Measurements from ENCODE around the gene FADD.

FADD gene

DNA sequence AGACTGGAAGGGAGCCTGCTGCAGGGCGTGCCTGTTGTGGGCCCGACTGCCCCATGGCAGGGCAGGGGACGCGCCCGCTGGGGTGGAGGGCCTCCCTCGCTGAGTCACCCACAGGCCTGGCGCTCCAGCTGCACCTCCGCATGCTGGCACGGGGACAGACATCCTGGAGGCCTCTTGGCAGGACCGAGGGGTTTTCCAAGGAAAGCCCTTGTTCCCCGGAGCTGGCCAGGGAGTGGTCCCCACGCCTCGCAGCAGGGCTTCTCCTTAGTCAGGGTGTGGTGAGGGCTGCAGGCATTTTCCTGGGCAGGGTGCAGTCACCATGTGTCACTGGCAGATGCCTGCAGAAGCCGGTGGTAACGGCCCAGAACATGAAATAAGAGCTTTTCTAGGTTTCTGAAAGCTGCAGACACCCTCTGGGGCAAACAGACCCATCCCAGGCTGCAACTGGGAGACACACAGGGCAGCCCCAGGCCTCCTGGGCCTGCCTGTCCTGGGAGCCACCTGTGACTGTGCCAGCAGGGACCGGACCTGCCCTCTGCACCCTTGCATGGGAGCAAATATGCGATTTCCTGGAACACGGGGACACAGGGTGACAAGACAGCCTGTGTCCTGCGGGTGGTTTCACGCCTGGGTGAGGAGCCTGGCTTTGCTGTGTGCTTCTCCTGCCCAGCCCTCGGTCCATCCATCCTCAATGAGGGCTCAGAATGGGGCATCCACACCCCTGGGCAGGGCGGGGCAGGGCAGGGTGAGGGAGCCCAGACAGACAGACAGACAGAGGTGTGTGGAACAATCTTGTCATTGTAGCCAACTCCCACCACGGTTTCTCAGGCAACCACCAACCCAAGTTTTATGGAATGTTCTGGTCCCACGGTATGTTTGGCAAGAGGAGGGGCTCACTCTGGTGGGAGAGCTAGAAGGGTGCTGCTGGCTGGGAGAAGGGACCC is 43.2 kb upstream of the FADD start:
- peak; percentile 8 for DNase-seq (ENCODE audit: low read depth)
- no peak overlapping the region for H3K4me3 ChIP-seq (replicated peaks; ENCODE audit: low read depth, low read length)
- TF ChIP-seq, protein P1, sequence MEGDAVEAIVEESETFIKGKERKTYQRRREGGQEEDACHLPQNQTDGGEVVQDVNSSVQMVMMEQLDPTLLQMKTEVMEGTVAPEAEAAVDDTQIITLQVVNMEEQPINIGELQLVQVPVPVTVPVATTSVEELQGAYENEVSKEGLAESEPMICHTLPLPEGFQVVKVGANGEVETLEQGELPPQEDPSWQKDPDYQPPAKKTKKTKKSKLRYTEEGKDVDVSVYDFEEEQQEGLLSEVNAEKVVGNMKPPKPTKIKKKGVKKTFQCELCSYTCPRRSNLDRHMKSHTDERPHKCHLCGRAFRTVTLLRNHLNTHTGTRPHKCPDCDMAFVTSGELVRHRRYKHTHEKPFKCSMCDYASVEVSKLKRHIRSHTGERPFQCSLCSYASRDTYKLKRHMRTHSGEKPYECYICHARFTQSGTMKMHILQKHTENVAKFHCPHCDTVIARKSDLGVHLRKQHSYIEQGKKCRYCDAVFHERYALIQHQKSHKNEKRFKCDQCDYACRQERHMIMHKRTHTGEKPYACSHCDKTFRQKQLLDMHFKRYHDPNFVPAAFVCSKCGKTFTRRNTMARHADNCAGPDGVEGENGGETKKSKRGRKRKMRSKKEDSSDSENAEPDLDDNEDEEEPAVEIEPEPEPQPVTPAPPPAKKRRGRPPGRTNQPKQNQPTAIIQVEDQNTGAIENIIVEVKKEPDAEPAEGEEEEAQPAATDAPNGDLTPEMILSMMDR (IDR thresholded peaks at IDR 0.05; ENCODE audit: low read length, missing control alignments) = no peak

DNA sequence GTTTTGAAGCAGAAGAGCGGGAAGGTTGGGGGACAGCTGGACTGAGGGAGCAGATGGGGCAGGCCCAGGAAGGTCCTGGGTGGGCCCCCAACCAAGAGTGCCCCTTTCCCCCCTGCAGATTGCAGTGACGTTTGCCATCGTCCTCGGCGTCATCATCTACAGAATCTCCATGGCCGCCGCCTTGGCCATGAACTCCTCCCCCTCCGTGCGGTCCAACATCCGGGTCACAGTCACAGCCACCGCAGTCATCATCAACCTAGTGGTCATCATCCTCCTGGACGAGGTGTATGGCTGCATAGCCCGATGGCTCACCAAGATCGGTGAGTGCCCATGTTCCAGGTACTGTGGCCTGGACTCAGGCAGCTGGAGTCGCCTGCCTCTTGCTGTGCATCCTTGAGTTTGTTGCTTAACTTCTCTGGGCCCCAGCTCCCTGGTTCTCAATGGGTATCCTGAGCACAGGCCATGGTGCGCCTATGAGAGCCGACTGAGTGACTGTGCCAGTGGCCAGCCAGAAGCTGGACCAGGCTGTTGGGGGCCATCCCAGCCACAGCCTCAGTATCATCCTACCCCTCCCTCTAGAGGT is 42.0 kb upstream of the FADD start:
- no peak for DNase-seq (ENCODE audit: low read depth)
- H3K4me3 ChIP-seq (replicated peaks; ENCODE audit: low read depth, low read length) = no peak overlapping the region
- TF ChIP-seq, protein P1 (IDR thresholded peaks at IDR 0.05; ENCODE audit: low read length, missing control alignments) = no peak

DNA sequence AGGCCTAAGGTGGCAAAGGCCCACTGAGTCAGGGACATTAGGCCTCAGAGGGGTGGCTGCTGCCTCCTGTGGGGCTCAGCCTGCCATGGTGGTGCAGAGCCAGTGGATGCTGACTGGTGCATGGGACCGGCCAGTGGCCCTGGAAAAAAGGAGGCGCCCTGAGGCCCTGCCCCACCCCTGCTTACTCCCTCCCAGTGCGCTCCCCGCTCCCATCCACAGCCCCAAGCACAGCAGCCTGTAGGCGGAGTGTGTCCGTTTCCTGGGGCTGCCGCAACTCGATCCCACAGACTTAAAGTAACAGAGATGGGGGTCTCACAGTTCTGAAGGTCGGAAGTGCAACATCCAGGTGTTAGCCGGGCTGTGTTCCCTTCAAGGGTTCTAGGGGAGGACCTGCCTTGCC is 38.4 kb upstream of the FADD start:
- TF ChIP-seq, protein P1 (IDR thresholded peaks at IDR 0.05; ENCODE audit: low read length, missing control alignments) = no peak
- no peak overlapping the region for H3K4me3 ChIP-seq (replicated peaks; ENCODE audit: low read depth, low read length)
- no peak for DNase-seq (ENCODE audit: low read depth)

DNA sequence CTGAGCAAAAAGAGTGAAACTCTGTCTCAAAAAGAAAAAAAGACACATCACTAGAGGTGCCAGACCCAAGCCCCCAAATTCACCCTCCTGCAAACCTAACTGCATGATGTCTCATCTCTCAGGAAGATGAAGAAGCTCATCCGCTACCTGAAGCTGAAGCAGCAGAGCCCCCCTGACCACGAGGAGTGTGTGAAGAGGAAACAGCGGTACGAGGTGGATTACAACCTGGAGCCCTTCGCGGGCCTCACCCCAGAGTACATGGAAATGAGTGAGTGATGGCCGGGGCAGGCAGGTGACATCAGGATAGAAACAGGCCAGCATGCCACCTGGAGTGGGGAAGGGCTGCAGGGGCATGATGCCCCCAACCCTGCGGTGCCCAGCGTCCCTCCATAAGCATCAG is 36.0 kb upstream of the FADD start:
- TF ChIP-seq, protein P1 (IDR thresholded peaks at IDR 0.05; ENCODE audit: low read length, missing control alignments) = no peak
- DNase-seq (ENCODE audit: low read depth) = no peak
- H3K4me3 ChIP-seq (replicated peaks; ENCODE audit: low read depth, low read length) = no peak overlapping the region

DNA sequence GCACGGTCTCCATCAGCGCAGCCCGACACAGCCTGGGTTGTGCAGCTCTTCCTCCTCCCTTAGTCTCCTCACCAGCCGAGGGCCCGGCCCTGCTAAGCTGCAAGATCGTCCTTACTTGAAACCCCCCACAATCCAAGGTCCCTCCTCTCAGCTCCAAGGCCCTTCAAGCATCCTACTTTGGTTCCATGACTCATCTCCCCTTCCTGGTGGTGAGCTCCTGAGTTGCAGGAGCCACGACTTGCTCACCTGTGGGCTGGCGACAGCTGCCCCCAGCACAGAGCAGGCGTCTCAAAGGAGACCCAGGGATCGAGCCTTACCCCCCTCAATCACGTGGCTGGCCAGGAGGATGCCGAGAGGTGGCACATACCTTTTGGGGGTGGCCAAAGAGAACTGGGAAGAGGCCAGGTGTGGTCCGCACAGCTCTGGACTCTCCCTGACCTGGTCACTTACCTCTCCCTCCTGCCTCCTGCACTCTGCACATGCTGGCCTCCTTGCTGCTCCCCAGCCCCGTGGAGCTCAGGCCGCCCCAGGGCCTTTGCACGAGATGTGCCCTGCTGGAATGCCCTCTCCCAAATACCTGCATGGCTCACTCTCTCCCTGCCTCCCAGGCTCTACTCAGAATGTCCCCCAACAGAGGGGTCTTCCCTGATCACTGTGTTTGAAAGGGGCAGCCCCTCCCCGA is 35.2 kb upstream of the FADD start:
- TF ChIP-seq, protein P1 (IDR thresholded peaks at IDR 0.05; ENCODE audit: low read length, missing control alignments) = no peak
- no peak overlapping the region for H3K4me3 ChIP-seq (replicated peaks; ENCODE audit: low read depth, low read length)
- no peak for DNase-seq (ENCODE audit: low read depth)

DNA sequence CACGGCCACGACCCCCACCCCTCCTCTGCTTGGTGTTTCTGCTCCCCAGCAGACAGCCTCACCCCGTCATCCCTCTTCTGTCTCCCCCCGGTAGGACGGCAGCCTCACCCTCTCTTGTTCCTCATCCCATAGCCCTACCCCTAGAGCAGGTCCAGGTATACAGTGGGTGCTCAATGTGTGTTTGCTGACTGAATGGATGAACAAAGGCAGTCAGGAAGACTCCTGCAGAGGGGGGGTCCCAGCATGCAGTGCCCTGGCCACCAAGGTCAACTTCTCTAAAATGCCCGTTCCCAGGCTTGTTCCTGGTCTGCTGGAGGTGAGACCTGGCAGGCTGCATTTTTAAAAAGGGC is 34.7 kb upstream of the FADD start:
- TF ChIP-seq, protein P1 (IDR thresholded peaks at IDR 0.05; ENCODE audit: low read length, missing control alignments) = no peak
- no peak overlapping the region for H3K4me3 ChIP-seq (replicated peaks; ENCODE audit: low read depth, low read length)
- no peak for DNase-seq (ENCODE audit: low read depth)
